Omental fat pad (tissue), 4 donors: ENCODE measurements around the gene KRT73. TPM values are rescaled to one million over a fixed set of nuclear protein-coding genes. Genes with fewer than 3 reads are reported as not detected.

ENCODE experiments used
- ATAC-seq: fragments of 150-250 bp; one replicate; pipeline ENCODE4 v1.9.1; 2016; ENCODE audit warnings: mild to moderate bottlenecking, moderate library complexity; ENCODE audit not compliant: low FRiP score
- DNase-seq: peaks from one replicate; pipeline ENCODE4 v3.0.0-alpha.2; 2019; ENCODE audit warnings: low spot score
- CTCF ChIP-seq, 3 donors: fragments of 450-650 bp; IDR thresholded peaks; one replicate each; pipeline ENCODE4 v1.5.1; 2016 to 2017; ENCODE audit warnings: antibody characterized with exemption in 3 of 3, mild to moderate bottlenecking in 3 of 3, moderate library complexity in 2 of 3
- total RNA-seq, 4 donors: library from RNA; depleted of rRNA; stranded (reverse); fragments of >200 nt; gene quantifications; one replicate each; pipeline ENCODE4 v1.1.0, GENCODE V29; 2016

KRT73 gene
- total RNA-seq, 4 donors from 2014 or later = not detected

DNA sequence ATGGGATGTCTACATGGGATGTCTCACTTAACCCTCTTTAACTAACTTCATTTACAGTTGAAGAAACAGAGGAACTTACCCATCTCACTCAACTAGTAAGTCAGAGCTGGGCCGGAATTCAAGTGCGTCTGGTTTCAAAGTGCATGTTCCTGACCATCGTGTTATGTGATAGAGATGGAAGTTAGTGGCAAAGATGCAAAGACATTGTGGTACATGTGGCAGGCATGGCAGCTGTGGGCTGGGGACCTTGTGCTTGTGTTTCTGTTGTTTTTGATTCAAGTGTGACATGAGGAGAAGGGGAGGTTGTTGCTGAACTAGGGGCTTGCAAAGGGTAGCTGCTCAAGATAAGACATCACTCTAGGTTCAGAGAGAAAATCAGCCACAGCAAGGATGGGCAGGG, 42.4 kb downstream of the KRT73 start:
- no peak for DNase-seq
- ATAC-seq = no peak
- TF ChIP-seq CTCF (IDR thresholded peaks at IDR 0.05) = no peak

GRCh38 chr12:52575256-52575655, 43.1 kb downstream of the KRT73 start:
- no peak for DNase-seq
- no peak for TF ChIP-seq CTCF (IDR thresholded peaks at IDR 0.05)
- no peak for ATAC-seq

GRCh38 chr12:52573743-52574142, 44.6 kb downstream of the KRT73 start, which contains the start of gene KRT74:
Gene KRT74, minus strand, starts transcription at chr12:52573843. Its CDS starts 66 bp downstream, at chr12:52573777.
- TF ChIP-seq CTCF (IDR thresholded peaks at IDR 0.05) = no peak
- DNase-seq = no peak
- ATAC-seq = no peak

- TF ChIP-seq CTCF (IDR thresholded peaks at IDR 0.05) = no peak
- DNase-seq (no peak), ATAC-seq (no peak)
Measured at GRCh38 chr12:52573306-52573705, 45.1 kb downstream of the KRT73 start.

DNA sequence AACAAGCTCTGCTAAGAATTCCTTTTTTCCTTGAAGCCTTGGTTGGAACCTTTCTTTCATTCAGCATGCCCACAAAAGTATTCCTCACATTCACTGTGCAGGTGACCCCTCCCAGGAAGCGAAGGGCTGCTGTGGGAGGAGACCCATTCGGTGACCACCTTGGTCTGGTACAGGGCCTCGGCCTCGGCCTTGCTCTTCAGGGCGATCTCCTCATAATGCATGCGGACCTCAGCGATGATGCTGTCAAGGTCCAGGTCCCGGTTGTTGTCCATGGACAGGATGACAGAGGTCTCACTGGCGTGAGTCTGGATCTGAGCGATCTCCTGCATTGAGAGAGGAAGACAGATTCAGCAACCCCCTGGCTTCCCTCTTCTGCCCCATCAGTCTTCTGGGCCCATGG, 47.8 kb downstream of the KRT73 start:
- ATAC-seq (no peak), DNase-seq (no peak)
- TF ChIP-seq CTCF (IDR thresholded peaks at IDR 0.05) = no peak

DNA sequence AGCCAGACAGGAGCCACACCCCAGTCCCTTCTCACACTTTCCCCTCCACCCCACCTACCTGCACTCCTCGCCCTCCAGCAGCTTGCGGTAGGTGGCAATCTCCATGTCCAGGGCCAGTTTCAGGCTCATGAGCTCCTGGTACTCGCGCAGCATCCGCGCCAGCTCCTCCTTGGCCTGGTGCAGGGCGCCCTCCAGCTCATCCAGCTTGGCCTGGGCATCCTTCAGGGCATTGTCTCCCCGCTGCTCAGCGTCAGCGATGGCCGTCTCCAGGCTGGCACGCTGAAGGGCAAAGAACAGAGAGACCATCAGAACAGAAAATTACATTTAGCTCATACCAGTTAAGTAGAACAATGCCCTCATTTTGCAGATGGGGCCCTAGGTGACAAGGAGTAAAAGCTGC, 50.2 kb downstream of the KRT73 start:
- no peak for ATAC-seq
- no peak for TF ChIP-seq CTCF (IDR thresholded peaks at IDR 0.05)

DNA sequence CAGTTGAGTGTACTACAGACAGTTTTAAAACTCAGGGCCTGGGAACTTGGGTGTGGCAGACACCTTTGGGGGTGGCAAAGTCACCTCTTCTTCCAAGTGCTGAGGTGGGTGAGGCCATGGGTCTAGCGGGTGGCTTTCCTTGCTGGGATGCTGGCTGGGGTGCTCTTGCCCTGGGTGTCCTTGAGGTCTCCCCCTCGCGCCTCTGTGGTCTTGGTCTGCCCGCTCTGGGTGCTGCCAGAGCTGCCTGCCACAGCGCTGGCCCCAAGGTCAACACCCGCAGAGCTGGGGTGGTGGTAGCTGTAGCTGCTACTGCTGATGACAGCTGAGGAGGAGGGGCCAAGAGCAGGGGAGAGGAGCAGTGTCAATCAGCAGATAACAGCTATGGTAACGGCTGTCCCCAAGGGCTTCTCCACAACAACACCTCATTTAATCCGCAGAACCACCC, 51.5 kb downstream of the KRT73 start:
- TF ChIP-seq CTCF (IDR thresholded peaks at IDR 0.05) = no peak
- DNase-seq (no peak), ATAC-seq (no peak)

More for the DNA sequence above, 50.2 kb downstream of the KRT73 start:
- DNase-seq = no peak
